K562 (cell line): ENCODE results near the gene SLC39A13. TPM values are rescaled to one million over a fixed set of nuclear protein-coding genes. Genes with fewer than 3 reads are reported as not detected.

Experiments
- ARID1B ChIP-seq: fragments of 450-650 bp; IDR thresholded peaks from 2 replicates; pipeline ENCODE4 v1.6.1; 2016; ENCODE audit warnings: antibody characterized with exemption, mild to moderate bottlenecking, inconsistent platforms
- BRD4 ChIP-seq: fragments of 200-600 bp; sonication (generic); IDR thresholded peaks from 2 replicates; pipeline ENCODE4 v1.6.1; 2017; ENCODE audit warnings: inconsistent platforms
- CREM ChIP-seq: IDR thresholded peaks from 2 replicates; pipeline ENCODE4 v1.6.1; 2014; ENCODE audit warnings: antibody characterized with exemption, low read depth
- DPF2 ChIP-seq: fragments of 450-650 bp; IDR thresholded peaks from 2 replicates; pipeline ENCODE4 v1.6.1; 2016
- EP300 ChIP-seq: IDR thresholded peaks from 2 replicates; pipeline ENCODE4 v1.6.1; 2012; ENCODE audit warnings: low read length, improper control_type of control experiment
- FOXK2 ChIP-seq, 2 experiments: fragments of 450-650 bp; IDR thresholded peaks in 1 of 2; conservative IDR thresholded peaks in 1 of 2; 2 replicates each; pipeline ENCODE4 v1.6.1; 2016; ENCODE audit warnings: low read depth in 2 of 2, mild to moderate bottlenecking in 1 of 2
- HDAC1 ChIP-seq, 2 experiments: fragments of 450-650 bp; IDR thresholded peaks; 2 replicates each; pipeline ENCODE4 v1.6.1; 2016 to 2017; ENCODE audit warnings: inconsistent platforms in 1 of 2, mild to moderate bottlenecking in 1 of 2, moderate library complexity in 1 of 2
- HDGF ChIP-seq: fragments of 450-650 bp; IDR thresholded peaks from 2 replicates; pipeline ENCODE4 v1.6.1; 2016
- KLF16 ChIP-seq: IDR thresholded peaks from 2 replicates; pipeline ENCODE4 v1.6.1; 2016; ENCODE audit warnings: antibody characterized with exemption
- PHF21A ChIP-seq: fragments of 450-650 bp; IDR thresholded peaks from 2 replicates; pipeline ENCODE4 v1.6.1; 2017; ENCODE audit warnings: low read depth, borderline replicate concordance
- POLR2AphosphoS5 ChIP-seq: IDR thresholded peaks from 2 replicates; pipeline ENCODE4 v1.6.1; 2011; ENCODE audit warnings: mild to moderate bottlenecking, low read depth, low read length, moderate library complexity; ENCODE audit not compliant: control insufficient read depth, insufficient read depth
- RCOR1 ChIP-seq, 2 experiments: IDR thresholded peaks; 2 replicates each; pipeline ENCODE4 v1.6.1; 2012; ENCODE audit warnings: low read depth in 2 of 2, low read length in 2 of 2, borderline replicate concordance in 1 of 2, improper control_type of control experiment in 1 of 2
- RNF2 ChIP-seq: sonication (generic); IDR thresholded peaks from 2 replicates; pipeline ENCODE4 v1.6.1; 2016
- SMARCA5 ChIP-seq: fragments of 450-650 bp; IDR thresholded peaks from 2 replicates; pipeline ENCODE4 v1.6.1; 2016
- SPI1 ChIP-seq: IDR thresholded peaks from 2 replicates; pipeline ENCODE4 v1.6.1; 2011; ENCODE audit warnings: low read depth, low read length, control low read depth, borderline replicate concordance
- ZZZ3 ChIP-seq: fragments of 450-650 bp; IDR thresholded peaks from 2 replicates; pipeline ENCODE4 v1.6.1; 2016; ENCODE audit warnings: antibody characterized with exemption, mild to moderate bottlenecking, moderate library complexity
- polyA plus RNA-seq, 8 experiments: library from polyadenylated mRNA; depleted of rRNA in 4 of 8; stranded (reverse) in 5 of 8; unstranded in 3 of 8; fragments of >200 nt; fragmentation: Nextera tagmentation in 2 of 8; fragmentation: Illumina TruSeq in 1 of 8; extraction: Ambion mirVana in 2 of 8; extraction: Trizol in 1 of 8; gene quantifications; 2 replicates each; pipeline versions ENCODE4 v1.2.1 to v1.2.3, GENCODE V29; 2011 to 2014; ENCODE audit warnings: inconsistent platforms in 1 of 8, missing spikeins in 1 of 8
- total RNA-seq, 7 experiments: library from RNA; depleted of rRNA in 6 of 7; stranded (reverse); fragments of >200 nt in 6 of 7; fragmentation: Illumina TruSeq in 2 of 7; extraction: Trizol in 2 of 7; gene quantifications; 2 replicates each; pipeline versions ENCODE4 v1.2.1 to v1.2.3, GENCODE V29; 2011 to 2021; ENCODE audit warnings: low replicate concordance in 1 of 7
- TF ChIP-seq, protein P1 (sequence below), 2 experiments: fragments of 450-650 bp; formaldehyde crosslinking in 1 of 2; IDR thresholded peaks; 2 replicates each; pipeline versions ENCODE4 v1.4.0 to v1.6.1; 2014 to 2020; ENCODE audit warnings: mild to moderate bottlenecking in 2 of 2, borderline replicate concordance in 1 of 2, low read depth in 1 of 2
- TF ChIP-seq, protein P2 (sequence below), 2 experiments: fragments of 450-650 bp; IDR thresholded peaks; 2 replicates each; pipeline ENCODE4 v1.6.1; 2018; ENCODE audit warnings: mild to moderate bottlenecking in 2 of 2, low read depth in 1 of 2; ENCODE audit not compliant: partially characterized antibody in 2 of 2

Gene SLC39A13
- total and polyA plus RNA-seq, 9 of the 15 experiments (the other 6 are each of a cell fraction or from before 2014, with no cell fraction given), result 0.17 to 15.9 (median 3.2) TPM

DNA sequence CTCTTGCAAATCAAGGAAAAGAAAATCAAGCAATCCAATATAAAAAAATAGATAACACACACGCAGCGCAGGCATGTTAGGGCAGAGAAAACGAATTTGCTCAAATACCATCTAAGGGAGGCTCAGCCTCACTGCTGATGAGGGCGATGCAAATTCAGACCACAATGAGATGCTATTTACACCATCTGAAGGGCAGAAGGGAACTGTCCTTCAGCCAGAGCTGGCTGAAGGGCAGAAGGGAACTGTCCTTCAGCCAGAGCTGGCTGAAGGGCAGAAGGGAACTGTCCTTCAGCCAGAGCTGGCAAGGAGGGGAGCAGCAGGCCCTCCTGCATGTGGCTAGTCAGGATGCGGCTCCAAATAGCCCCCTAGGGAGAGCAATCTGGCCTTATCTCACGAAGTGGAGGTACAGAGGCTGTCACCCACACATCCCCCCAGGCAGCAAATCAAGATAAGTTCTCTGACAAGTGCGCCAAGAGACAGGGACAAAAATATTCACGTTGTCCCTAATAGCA is 7.6 kb upstream of the SLC39A13 start (continued):
- TF ChIP-seq, protein P1, sequence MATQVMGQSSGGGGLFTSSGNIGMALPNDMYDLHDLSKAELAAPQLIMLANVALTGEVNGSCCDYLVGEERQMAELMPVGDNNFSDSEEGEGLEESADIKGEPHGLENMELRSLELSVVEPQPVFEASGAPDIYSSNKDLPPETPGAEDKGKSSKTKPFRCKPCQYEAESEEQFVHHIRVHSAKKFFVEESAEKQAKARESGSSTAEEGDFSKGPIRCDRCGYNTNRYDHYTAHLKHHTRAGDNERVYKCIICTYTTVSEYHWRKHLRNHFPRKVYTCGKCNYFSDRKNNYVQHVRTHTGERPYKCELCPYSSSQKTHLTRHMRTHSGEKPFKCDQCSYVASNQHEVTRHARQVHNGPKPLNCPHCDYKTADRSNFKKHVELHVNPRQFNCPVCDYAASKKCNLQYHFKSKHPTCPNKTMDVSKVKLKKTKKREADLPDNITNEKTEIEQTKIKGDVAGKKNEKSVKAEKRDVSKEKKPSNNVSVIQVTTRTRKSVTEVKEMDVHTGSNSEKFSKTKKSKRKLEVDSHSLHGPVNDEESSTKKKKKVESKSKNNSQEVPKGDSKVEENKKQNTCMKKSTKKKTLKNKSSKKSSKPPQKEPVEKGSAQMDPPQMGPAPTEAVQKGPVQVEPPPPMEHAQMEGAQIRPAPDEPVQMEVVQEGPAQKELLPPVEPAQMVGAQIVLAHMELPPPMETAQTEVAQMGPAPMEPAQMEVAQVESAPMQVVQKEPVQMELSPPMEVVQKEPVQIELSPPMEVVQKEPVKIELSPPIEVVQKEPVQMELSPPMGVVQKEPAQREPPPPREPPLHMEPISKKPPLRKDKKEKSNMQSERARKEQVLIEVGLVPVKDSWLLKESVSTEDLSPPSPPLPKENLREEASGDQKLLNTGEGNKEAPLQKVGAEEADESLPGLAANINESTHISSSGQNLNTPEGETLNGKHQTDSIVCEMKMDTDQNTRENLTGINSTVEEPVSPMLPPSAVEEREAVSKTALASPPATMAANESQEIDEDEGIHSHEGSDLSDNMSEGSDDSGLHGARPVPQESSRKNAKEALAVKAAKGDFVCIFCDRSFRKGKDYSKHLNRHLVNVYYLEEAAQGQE (IDR thresholded peaks at IDR 0.05; ENCODE audit: borderline replicate concordance), result peak; percentile 49; the same call in 1 of the 2 replicates
- TF ChIP-seq, protein P1 (CRISPR knock-in tag; IDR thresholded peaks at IDR 0.05; ENCODE audit: low read depth), result no peak
- TF ChIP-seq, protein P2, sequence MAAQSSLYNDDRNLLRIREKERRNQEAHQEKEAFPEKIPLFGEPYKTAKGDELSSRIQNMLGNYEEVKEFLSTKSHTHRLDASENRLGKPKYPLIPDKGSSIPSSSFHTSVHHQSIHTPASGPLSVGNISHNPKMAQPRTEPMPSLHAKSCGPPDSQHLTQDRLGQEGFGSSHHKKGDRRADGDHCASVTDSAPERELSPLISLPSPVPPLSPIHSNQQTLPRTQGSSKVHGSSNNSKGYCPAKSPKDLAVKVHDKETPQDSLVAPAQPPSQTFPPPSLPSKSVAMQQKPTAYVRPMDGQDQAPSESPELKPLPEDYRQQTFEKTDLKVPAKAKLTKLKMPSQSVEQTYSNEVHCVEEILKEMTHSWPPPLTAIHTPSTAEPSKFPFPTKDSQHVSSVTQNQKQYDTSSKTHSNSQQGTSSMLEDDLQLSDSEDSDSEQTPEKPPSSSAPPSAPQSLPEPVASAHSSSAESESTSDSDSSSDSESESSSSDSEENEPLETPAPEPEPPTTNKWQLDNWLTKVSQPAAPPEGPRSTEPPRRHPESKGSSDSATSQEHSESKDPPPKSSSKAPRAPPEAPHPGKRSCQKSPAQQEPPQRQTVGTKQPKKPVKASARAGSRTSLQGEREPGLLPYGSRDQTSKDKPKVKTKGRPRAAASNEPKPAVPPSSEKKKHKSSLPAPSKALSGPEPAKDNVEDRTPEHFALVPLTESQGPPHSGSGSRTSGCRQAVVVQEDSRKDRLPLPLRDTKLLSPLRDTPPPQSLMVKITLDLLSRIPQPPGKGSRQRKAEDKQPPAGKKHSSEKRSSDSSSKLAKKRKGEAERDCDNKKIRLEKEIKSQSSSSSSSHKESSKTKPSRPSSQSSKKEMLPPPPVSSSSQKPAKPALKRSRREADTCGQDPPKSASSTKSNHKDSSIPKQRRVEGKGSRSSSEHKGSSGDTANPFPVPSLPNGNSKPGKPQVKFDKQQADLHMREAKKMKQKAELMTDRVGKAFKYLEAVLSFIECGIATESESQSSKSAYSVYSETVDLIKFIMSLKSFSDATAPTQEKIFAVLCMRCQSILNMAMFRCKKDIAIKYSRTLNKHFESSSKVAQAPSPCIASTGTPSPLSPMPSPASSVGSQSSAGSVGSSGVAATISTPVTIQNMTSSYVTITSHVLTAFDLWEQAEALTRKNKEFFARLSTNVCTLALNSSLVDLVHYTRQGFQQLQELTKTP (IDR thresholded peaks at IDR 0.05; ENCODE audit: low read depth in 1 of 2, partially characterized antibody in 2 of 2), result peak in 1 of 2 experiments; percentile 3
- TF ChIP-seq ZZZ3 (no peak), SMARCA5 (0 out of 2 replicates have a peak, but pooled peaks have one; percentile 49), HDGF (peak; percentile 48; the same call in 1 of the 2 replicates), DPF2 (peak; percentile 63), RCOR1 (IDR thresholded peaks at IDR 0.05; ENCODE audit: borderline replicate concordance in 1 of 2, low read depth in 2 of 2, low read length in 2 of 2) (peak in 1 of 2 experiments; percentile 94; a peak in 2 of 4 replicates), FOXK2 (conservative IDR thresholded peaks at IDR 0.05 in 1 of 2, IDR thresholded peaks at IDR 0.05 in 1 of 2; ENCODE audit: low read depth in 2 of 2) (no peak), ARID1B (peak; percentile 52), RNF2 (peak; percentile 51), CREM (0 out of 2 replicates have a peak, but pooled peaks have one; percentile 29), HDAC1 (IDR thresholded peaks at IDR 0.05) (peak in 1 of 2 experiments; percentile 46; a peak in 1 of 4 replicates), EP300 (peak; percentile 45; the same call in 1 of the 2 replicates), BRD4 (no peak), KLF16 (0 out of 2 replicates have a peak, but pooled peaks have one; percentile 44), POLR2AphosphoS5 (peak; percentile 32; the same call in 1 of the 2 replicates), PHF21A (0 out of 2 replicates have a peak, but pooled peaks have one; percentile 26), SPI1 (0 out of 2 replicates have a peak, but pooled peaks have one; percentile 28)
